Endothelial cell of umbilical vein (primary cell): Measurements from ENCODE around the gene CREBZF. TPM values are rescaled to one million over a fixed set of nuclear protein-coding genes. Genes with fewer than 3 reads are reported as not detected.
A peak's percentile ranks its signal among the peaks of the same experiment; 100 is the strongest.

Source experiments
- BruUV-seq: library from RNA; stranded (reverse); fragments of 400-500 nt; replicated peaks from 2 replicates; lab custom pipeline; 2021; lab: Mats Ljungman, UMichigan
- CTCF ChIA-PET: fragments of 300-600, 350-600 bp; sonication (Branson Sonifier 250); formaldehyde crosslinking; loops from one replicate; lab custom pipeline; 2021; ENCODE audit warnings: antibody characterized with exemption, inconsistent platforms; lab: Charles Lee
- POLR2A ChIA-PET: fragments of 300-600, 350-600 bp; sonication (Branson Sonifier 250); formaldehyde crosslinking; loops from one replicate; lab custom pipeline; 2021; ENCODE audit warnings: antibody characterized with exemption, inconsistent platforms; lab: Charles Lee
- DNase-seq: peaks from one replicate; pipeline ENCODE4 v3.0.0-alpha.2; 2011; ENCODE audit warnings: low read depth, low spot score
- FAIRE-seq: peaks from 2 replicates; lab custom pipeline; 2011; peaks lifted over from hg19 to GRCh38; lab: Jason Lieb, UNC
- H2AFZ ChIP-seq: 2 replicates; pipeline ENCODE4 v1.6.0; 2012; ENCODE audit warnings: low read depth, low read length, control low read depth, inconsistent platforms
- H3K27ac ChIP-seq: 2 replicates; pipeline ENCODE4 v1.5.1; 2011; ENCODE audit warnings: low read depth, mild to moderate bottlenecking, control low read depth, low read length, moderate library complexity; ENCODE audit not compliant: insufficient read depth
- H3K27me3 ChIP-seq, 2 experiments: 2 replicates each; pipeline versions ENCODE4 v1.6.0 to v1.6.1; 2011; ENCODE audit warnings: low read length in 2 of 2, mixed read lengths in 1 of 2; ENCODE audit not compliant: control insufficient read depth in 2 of 2, insufficient read depth in 2 of 2
- H3K36me3 ChIP-seq, 2 experiments: 2 replicates in 1 of 2; 3 replicates in 1 of 2; pipeline ENCODE4 v1.5.1; 2011; ENCODE audit warnings: low read length in 2 of 2, mild to moderate bottlenecking in 1 of 2, moderate library complexity in 1 of 2; ENCODE audit not compliant: control insufficient read depth in 2 of 2, insufficient read depth in 2 of 2; ENCODE audit errors: extremely low read depth in 1 of 2
- H3K4me1 ChIP-seq: 3 replicates; pipeline ENCODE4 v1.5.1; 2011; ENCODE audit warnings: mild to moderate bottlenecking, low read length; ENCODE audit not compliant: control insufficient read depth, insufficient read depth; ENCODE audit errors: extremely low read depth
- H3K4me2 ChIP-seq: 2 replicates; pipeline ENCODE4 v1.6.1; 2011; ENCODE audit warnings: low read length, control low read depth, mixed read lengths; ENCODE audit not compliant: insufficient read depth
- H3K4me3 ChIP-seq, 3 experiments: fragments of 200-600 bp in 1 of 3; sonication (generic), shearing (Covaris generic) in 1 of 3; replicated peaks in 1 of 3; 2 replicates each; pipeline ENCODE4 v1.5.1; 2011 to 2016; ENCODE audit warnings: control low read depth in 3 of 3, low read length in 3 of 3, mild to moderate bottlenecking in 2 of 3, inconsistent platforms in 1 of 3, low read depth in 1 of 3, moderate library complexity in 1 of 3; ENCODE audit not compliant: insufficient read depth in 1 of 3
- H3K79me2 ChIP-seq: 2 replicates; pipeline ENCODE4 v1.6.0; 2012; ENCODE audit warnings: low read length, inconsistent platforms; ENCODE audit not compliant: control insufficient read depth, insufficient read depth
- H3K9ac ChIP-seq: replicated peaks from 2 replicates; pipeline ENCODE3; 2011; ENCODE audit warnings: low read length, control low read depth; ENCODE audit not compliant: insufficient read depth; ENCODE audit errors: extremely low read depth
- H3K9me1 ChIP-seq: replicated peaks from 3 replicates; pipeline ENCODE4 v1.6.0; 2011; ENCODE audit warnings: mild to moderate bottlenecking, low read length; ENCODE audit not compliant: control insufficient read depth, insufficient read depth; ENCODE audit errors: extremely low read depth
- H3K9me3 ChIP-seq: replicated peaks from 2 replicates; pipeline ENCODE4 v1.5.1; 2012; ENCODE audit warnings: low read length, inconsistent platforms; ENCODE audit not compliant: control insufficient read depth, insufficient read depth
- H4K20me1 ChIP-seq: replicated peaks from 2 replicates; pipeline ENCODE3; 2011; ENCODE audit warnings: mild to moderate bottlenecking, low read length; ENCODE audit not compliant: control insufficient read depth, insufficient read depth; ENCODE audit errors: extremely low read depth
- CTCF ChIP-seq, 2 donors: IDR thresholded peaks; 1 replicate in 1 of 2; 2 replicates in 1 of 2; pipeline ENCODE4 v1.5.1; 2011; ENCODE audit warnings: low read length in 2 of 2, mild to moderate bottlenecking in 2 of 2, moderate library complexity in 2 of 2, control low read depth in 1 of 2, inconsistent platforms in 1 of 2, low read depth in 1 of 2; ENCODE audit not compliant: insufficient read depth in 1 of 2; ENCODE audit errors: extremely low read depth in 1 of 2
- EZH2 ChIP-seq: IDR thresholded peaks from 2 replicates; pipeline ENCODE4 v1.6.1; 2012; ENCODE audit warnings: borderline replicate concordance, low read depth, mild to moderate bottlenecking, moderate library complexity, low read length, inconsistent platforms; ENCODE audit not compliant: severe bottlenecking
- FOS ChIP-seq: IDR thresholded peaks from 2 replicates; pipeline ENCODE4 v1.6.1; 2011; ENCODE audit warnings: mild to moderate bottlenecking, low read length, moderate library complexity, borderline replicate concordance; ENCODE audit not compliant: insufficient read depth
- GATA2 ChIP-seq: IDR thresholded peaks from 2 replicates; pipeline ENCODE4 v1.7.0; 2011; ENCODE audit warnings: low read depth, mild to moderate bottlenecking, moderate library complexity, mixed read lengths, low read length; ENCODE audit not compliant: insufficient read length, insufficient read depth
- JUN ChIP-seq: IDR thresholded peaks from 2 replicates; pipeline ENCODE4 v1.6.1; 2011; ENCODE audit warnings: borderline replicate concordance, low read depth; ENCODE audit not compliant: insufficient read length, insufficient read depth
- MYC ChIP-seq: IDR thresholded peaks from one replicate; pipeline ENCODE4 v1.6.1; 2011; ENCODE audit warnings: mild to moderate bottlenecking, low read depth, low read length
- POLR2A ChIP-seq: IDR thresholded peaks from 2 replicates; pipeline ENCODE4 v1.6.1; 2012; ENCODE audit warnings: low read depth, mild to moderate bottlenecking, control low read depth, low read length
- POLR2AphosphoS5 ChIP-seq: IDR thresholded peaks from 2 replicates; pipeline ENCODE4 v1.6.1; 2012; ENCODE audit warnings: low read depth, mild to moderate bottlenecking, control low read depth, low read length, moderate library complexity; ENCODE audit not compliant: insufficient read depth
- dilution Hi-C: fragments of 300-500 bp; cut with MboI; formaldehyde crosslinking; loops from one replicate; pipeline ENCODE4 v1.15.0; 2019; ENCODE audit warnings: low sequenced_read_pairs; ENCODE audit not compliant: extremely low pct_ligation_motif_present
- intact Hi-C: fragments of 100-400 bp; cut with micrococcal nuclease; formaldehyde crosslinking; loops from one replicate; pipeline ENCODE4 v1.10.0; 2022
- polyA plus RNA-seq, 4 experiments: library from polyadenylated mRNA; depleted of rRNA in 3 of 4; stranded (reverse) in 3 of 4; unstranded in 1 of 4; fragments of >200 nt; gene quantifications; 2 replicates each; pipeline versions ENCODE4 v1.2.1 to v1.2.3, GENCODE V29; 2011 to 2012; ENCODE audit warnings: missing spikeins in 1 of 4
- total RNA-seq: library from RNA; stranded (reverse); gene quantifications from 2 replicates; pipeline ENCODE4 v1.2.3, GENCODE V29; 2021
- TF ChIP-seq, protein P1 (sequence below): IDR thresholded peaks from 2 replicates; pipeline ENCODE4 v1.6.1; 2011; ENCODE audit not compliant: insufficient read depth, insufficient read length

The CREBZF gene
- total and polyA plus RNA-seq, 2 donors (not counting 3 experiments of a cell fraction or from before 2014, with no cell fraction given): 15.5 to 35.5 TPM

DNA sequence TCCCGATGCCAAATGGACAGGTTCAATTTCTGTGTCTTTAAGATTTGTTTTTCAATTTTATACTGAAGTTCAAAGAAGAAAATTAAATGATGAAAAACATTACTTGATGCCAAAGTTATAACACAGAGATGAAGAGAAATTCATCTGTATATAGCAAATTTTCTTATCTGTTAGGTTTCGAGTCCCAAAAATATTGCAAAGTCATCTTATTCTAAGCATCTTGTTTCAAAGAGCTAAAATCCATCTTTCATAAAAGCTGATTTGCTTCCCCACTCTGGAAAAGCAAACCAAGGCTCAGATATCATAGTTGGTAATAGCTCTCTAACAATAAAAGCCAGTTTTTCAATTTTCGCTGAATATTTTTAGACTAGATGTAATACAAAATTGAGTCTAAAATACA is 40.0 kb upstream of the CREBZF start:
- H3K9me3 ChIP-seq: no peaks in the 10 kb centered on the region
- no peak overlapping the region for H3K4me3 ChIP-seq
- DNase-seq: no peak
- no peaks in the 10 kb centered on the region for H3K9me1 ChIP-seq
- CTCF ChIA-PET: interaction anchor here (0.7 kb wide), 1 partner anchor 10 kb away, joined by 4 read pairs; no protein-coding TSS in a partner anchor
- POLR2A ChIA-PET: no interaction called here
- no peak overlapping the region for H2AFZ ChIP-seq
- no peak overlapping the region for H3K4me2 ChIP-seq
- H3K27me3 ChIP-seq: no peaks in the 10 kb centered on the region
- dilution Hi-C loops (no loop called here), intact Hi-C loops (no loop called here)
- no TSS peak for BruUV-seq
- no peak overlapping the region for H3K9ac ChIP-seq
- no peaks in the 10 kb centered on the region for H3K36me3 ChIP-seq
- H4K20me1 ChIP-seq: no peaks in the 10 kb centered on the region
- H3K27ac ChIP-seq: no peak overlapping the region
- no peaks in the 10 kb centered on the region for H3K79me2 ChIP-seq
- no peak for TF ChIP-seq JUN
- TF ChIP-seq CTCF (IDR thresholded peaks at IDR 0.05; ENCODE audit: extremely low read depth in 1 of 2, insufficient read depth in 1 of 2, low read depth in 1 of 2, low read length in 2 of 2): no peak
- no peak for TF ChIP-seq FOS
- TF ChIP-seq, protein P1, sequence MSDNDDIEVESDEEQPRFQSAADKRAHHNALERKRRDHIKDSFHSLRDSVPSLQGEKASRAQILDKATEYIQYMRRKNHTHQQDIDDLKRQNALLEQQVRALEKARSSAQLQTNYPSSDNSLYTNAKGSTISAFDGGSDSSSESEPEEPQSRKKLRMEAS: no peak
- TF ChIP-seq EZH2: no peak
- no peak for TF ChIP-seq GATA2
- TF ChIP-seq POLR2A: no peak
- no peak for TF ChIP-seq MYC
- no peak for TF ChIP-seq POLR2AphosphoS5
- FAIRE-seq: peak; percentile 59
- no peaks in the 10 kb centered on the region for H3K4me1 ChIP-seq
